Measurements from ENCODE around the gene JADE3.
"Not testable (repeated sequence)": the region's sequence is repeated elsewhere in the genome, so short reads cannot be mapped to it uniquely, and the experiment has no call there.

The JADE3 gene

DNA sequence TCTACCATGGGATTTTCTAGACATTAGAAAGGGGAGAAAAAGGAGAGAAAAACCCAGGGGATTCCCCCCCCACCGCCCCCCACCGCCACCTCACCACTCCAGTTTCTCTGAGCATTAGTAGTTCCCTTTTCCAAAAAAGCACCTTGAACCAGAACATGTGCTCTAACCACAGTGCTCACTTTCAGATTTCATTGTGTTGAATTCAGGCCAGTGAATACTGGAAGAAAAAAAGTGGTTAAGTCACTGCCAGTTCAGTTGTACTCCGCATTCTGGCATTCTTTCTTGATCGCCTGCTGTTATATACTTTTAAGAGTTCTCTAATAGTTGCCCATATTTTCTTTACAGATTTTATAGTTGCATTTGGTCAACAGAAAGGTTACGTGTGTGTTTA is 40.9 kb downstream of the JADE3 start:
- H3K4me1 ChIP-seq (ENCODE audit: control insufficient read depth, insufficient read depth, low read length): no peaks in the 10 kb centered on the region
- no peaks in the 10 kb centered on the region for H3K27me3 ChIP-seq (ENCODE audit: control insufficient read depth, insufficient read depth, low read length)
- H3K36me3 ChIP-seq (ENCODE audit: control insufficient read depth, insufficient read depth, low read length): no peaks in the 10 kb centered on the region
- no peak overlapping the region for H3K4me3 ChIP-seq (ENCODE audit: low read length)
- H3K9ac ChIP-seq (ENCODE audit: low read length): no peak overlapping the region
- no peaks in the 10 kb centered on the region for H3K9me3 ChIP-seq (ENCODE audit: control insufficient read depth, low read length)

DNA sequence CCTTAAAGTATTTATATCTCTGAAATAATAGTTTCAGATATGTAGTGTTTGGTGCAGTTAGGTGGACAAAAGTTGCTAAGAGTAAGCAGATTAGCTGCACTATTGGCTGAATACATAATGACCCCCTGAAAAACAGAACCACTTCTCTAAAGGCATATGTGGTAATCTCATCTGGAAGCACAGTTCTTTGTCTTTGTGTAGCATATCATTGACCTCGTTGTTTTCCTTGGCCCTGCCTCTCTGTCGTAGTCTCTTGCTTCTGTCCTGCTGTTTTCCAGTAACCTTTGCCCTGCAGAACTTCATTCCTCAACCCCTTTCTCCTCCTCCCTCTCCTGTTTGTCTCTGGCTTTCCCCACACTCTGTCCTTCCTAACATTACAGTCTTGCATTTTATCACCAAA is 41.4 kb downstream of the JADE3 start:
- H3K36me3 ChIP-seq (ENCODE audit: control insufficient read depth, insufficient read depth, low read length): no peaks in the 10 kb centered on the region
- H3K4me3 ChIP-seq (ENCODE audit: low read length): no peak overlapping the region
- no peaks in the 10 kb centered on the region for H3K9me3 ChIP-seq (ENCODE audit: control insufficient read depth, low read length)
- H3K4me1 ChIP-seq (ENCODE audit: control insufficient read depth, insufficient read depth, low read length): no peaks in the 10 kb centered on the region
- H3K9ac ChIP-seq (ENCODE audit: low read length): no peak overlapping the region
- no peaks in the 10 kb centered on the region for H3K27me3 ChIP-seq (ENCODE audit: control insufficient read depth, insufficient read depth, low read length)

DNA sequence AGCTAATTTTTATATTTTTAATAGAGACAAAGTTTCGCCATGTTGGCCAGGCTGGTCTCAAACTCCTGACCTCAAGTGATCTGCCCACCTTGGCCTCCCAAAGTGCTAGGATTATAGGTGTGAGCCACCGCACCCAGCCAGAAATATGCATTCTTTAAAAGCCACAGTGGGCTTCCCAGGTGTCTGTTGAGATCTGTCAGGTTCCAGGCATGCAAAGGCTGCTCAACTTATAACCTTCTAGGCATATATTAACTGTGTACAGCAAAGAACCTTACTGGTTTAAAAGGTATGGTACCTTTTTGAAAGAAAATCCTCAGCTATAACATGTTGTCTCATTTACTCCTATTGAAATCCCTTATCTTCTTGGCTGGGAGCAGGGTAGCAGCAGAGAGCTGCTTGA is 42.5 kb downstream of the JADE3 start:
- Histone ChIP-seq H3K4me3 (ENCODE audit: low read length) (no peak overlapping the region), H3K4me1 (ENCODE audit: control insufficient read depth, insufficient read depth, low read length) (no peaks in the 10 kb centered on the region), H3K27me3 (ENCODE audit: control insufficient read depth, insufficient read depth, low read length) (no peaks in the 10 kb centered on the region), H3K9ac (ENCODE audit: low read length) (no peak overlapping the region), H3K9me3 (ENCODE audit: control insufficient read depth, low read length) (no peaks in the 10 kb centered on the region), H3K36me3 (ENCODE audit: control insufficient read depth, insufficient read depth, low read length) (no peaks in the 10 kb centered on the region)

DNA sequence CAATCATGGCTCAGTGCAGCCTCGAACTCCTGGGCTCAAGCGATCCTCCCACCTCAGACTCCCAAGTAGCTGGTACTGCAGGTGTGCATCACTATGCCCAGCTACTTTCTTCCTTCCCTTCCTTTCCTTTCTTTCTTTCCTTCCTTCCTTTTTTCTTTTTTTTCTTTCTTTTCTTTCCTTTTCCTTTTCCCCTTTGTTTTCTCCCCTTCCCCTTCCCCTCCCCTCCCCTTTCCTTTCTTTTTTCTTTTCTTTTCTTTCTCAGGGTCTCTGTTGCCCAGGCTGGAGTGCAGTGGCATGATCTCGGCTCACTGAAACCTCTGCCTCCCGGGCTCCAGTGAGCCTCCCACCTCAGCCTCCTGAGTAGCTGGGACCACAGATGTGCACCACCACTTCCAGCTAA is 44.4 kb downstream of the JADE3 start:
- H3K4me3 ChIP-seq (ENCODE audit: low read length); H3K36me3 ChIP-seq (ENCODE audit: control insufficient read depth, insufficient read depth, low read length); H3K4me1 ChIP-seq (ENCODE audit: control insufficient read depth, insufficient read depth, low read length); H3K27me3 ChIP-seq (ENCODE audit: control insufficient read depth, insufficient read depth, low read length); H3K9ac ChIP-seq (ENCODE audit: low read length); H3K9me3 ChIP-seq (ENCODE audit: control insufficient read depth, low read length): not testable (repeated sequence)

DNA sequence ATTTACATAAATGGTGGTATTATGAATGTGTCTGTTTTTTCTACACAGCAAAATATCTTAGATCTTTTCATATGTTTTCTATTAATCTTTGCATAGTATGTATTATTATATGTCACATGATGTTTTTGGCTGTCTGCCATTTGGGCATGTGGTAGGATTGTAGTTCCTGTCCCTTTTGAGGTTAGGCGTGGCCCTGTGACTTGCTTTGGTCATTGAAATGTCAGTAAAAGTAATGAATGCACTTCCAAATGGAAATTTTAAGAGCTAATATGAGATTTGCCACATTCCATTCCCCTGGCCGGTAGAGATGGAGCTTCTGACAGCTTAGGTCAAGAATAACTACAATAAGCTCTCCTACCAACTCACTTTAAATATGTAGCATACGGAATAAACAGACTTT is 45.1 kb downstream of the JADE3 start:
- Histone ChIP-seq H3K9ac (ENCODE audit: low read length) (no peak overlapping the region), H3K9me3 (ENCODE audit: control insufficient read depth, low read length) (no peaks in the 10 kb centered on the region), H3K27me3 (ENCODE audit: control insufficient read depth, insufficient read depth, low read length) (no peaks in the 10 kb centered on the region), H3K4me1 (ENCODE audit: control insufficient read depth, insufficient read depth, low read length) (no peaks in the 10 kb centered on the region), H3K36me3 (ENCODE audit: control insufficient read depth, insufficient read depth, low read length) (no peaks in the 10 kb centered on the region), H3K4me3 (ENCODE audit: low read length) (no peak overlapping the region)

DNA sequence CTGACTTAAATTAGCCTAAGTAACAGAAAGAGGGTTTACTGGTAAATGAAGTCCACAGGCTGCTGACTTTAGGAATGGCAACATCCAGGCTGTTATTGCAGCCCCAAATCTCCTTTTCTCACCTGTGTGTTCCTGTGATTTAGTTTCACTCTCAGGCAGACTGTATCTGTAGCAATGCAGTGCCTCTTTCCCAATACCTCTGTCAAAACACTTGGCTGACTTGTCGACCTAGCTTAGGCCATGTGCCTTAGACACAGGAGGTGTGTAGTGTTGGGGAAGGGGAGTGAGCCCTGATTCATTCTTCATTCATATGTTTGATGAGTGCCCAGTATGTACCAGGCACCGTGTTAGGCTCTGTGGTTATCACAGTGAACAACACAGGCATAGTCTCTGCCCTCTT is 46.9 kb downstream of the JADE3 start:
- no peaks in the 10 kb centered on the region for H3K9me3 ChIP-seq (ENCODE audit: control insufficient read depth, low read length)
- H3K27me3 ChIP-seq (ENCODE audit: control insufficient read depth, insufficient read depth, low read length): no peaks in the 10 kb centered on the region
- H3K4me1 ChIP-seq (ENCODE audit: control insufficient read depth, insufficient read depth, low read length): peaks cover 6% of the 10 kb centered on the region
- H3K36me3 ChIP-seq (ENCODE audit: control insufficient read depth, insufficient read depth, low read length): no peaks in the 10 kb centered on the region
- no peak overlapping the region for H3K4me3 ChIP-seq (ENCODE audit: low read length)
- H3K9ac ChIP-seq (ENCODE audit: low read length): no peak overlapping the region

DNA sequence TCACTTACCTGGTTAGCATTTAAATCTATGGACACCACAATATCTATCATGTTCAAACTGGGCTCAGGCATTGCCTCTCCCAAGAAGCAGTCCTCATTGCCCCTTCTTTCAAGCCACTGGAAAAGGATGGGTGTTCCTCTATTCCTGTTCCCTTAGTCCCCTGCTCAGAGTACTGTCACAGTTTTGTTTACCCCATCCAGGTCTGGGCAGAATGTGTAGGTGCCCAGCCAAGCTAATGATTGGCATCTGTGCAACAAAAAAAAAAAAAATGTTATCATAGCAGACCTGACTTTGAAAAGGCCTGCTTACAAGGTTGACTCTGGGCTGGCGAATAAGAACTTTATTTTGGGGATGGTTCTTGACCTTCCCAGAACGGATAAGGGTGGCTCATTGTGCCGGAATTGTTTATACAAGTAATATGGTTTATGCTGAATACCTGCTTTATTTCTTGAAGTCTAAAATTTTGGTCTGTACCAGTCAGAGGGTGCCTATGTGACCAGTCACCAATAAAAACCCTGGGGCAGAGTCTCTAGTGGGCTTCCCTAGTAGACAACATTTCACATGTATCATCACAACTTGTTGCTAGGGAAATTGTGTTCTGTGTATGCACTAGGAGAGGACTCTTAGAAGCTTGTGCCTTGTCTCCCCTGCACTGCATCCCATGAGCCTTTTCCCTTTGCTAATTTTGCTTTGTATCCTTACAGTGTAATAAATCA is 47.9 kb downstream of the JADE3 start:
- no peaks in the 10 kb centered on the region for H3K9me3 ChIP-seq (ENCODE audit: control insufficient read depth, low read length)
- no peaks in the 10 kb centered on the region for H3K36me3 ChIP-seq (ENCODE audit: control insufficient read depth, insufficient read depth, low read length)
- no peak overlapping the region for H3K9ac ChIP-seq (ENCODE audit: low read length)
- no peaks in the 10 kb centered on the region for H3K27me3 ChIP-seq (ENCODE audit: control insufficient read depth, insufficient read depth, low read length)
- no peak overlapping the region for H3K4me3 ChIP-seq (ENCODE audit: low read length)
- peaks cover 6% of the 10 kb centered on the region for H3K4me1 ChIP-seq (ENCODE audit: control insufficient read depth, insufficient read depth, low read length)

DNA sequence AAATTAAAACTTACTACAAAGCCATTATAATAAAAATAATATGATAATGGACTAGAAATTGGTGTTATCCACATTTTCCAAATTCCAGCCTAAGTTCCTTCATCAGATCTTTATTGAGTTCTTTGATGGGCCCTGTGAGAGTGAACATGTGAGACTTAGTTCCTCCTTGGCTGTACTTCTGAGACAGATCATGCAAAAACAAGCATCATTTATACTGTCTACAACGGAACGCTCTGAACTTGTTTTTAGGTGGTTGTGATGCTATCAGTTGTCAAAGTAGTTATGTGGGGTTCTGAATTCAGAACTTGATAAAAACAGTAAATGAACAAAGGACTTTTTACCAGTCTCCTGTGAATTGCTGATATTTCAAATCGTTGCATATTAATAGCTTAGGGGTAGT is 48.9 kb downstream of the JADE3 start:
- no peaks in the 10 kb centered on the region for H3K36me3 ChIP-seq (ENCODE audit: control insufficient read depth, insufficient read depth, low read length)
- no peak overlapping the region for H3K4me3 ChIP-seq (ENCODE audit: low read length)
- no peaks in the 10 kb centered on the region for H3K9me3 ChIP-seq (ENCODE audit: control insufficient read depth, low read length)
- peaks cover 6% of the 10 kb centered on the region for H3K4me1 ChIP-seq (ENCODE audit: control insufficient read depth, insufficient read depth, low read length)
- H3K27me3 ChIP-seq (ENCODE audit: control insufficient read depth, insufficient read depth, low read length): no peaks in the 10 kb centered on the region
- H3K9ac ChIP-seq (ENCODE audit: low read length): no peak overlapping the region

DNA sequence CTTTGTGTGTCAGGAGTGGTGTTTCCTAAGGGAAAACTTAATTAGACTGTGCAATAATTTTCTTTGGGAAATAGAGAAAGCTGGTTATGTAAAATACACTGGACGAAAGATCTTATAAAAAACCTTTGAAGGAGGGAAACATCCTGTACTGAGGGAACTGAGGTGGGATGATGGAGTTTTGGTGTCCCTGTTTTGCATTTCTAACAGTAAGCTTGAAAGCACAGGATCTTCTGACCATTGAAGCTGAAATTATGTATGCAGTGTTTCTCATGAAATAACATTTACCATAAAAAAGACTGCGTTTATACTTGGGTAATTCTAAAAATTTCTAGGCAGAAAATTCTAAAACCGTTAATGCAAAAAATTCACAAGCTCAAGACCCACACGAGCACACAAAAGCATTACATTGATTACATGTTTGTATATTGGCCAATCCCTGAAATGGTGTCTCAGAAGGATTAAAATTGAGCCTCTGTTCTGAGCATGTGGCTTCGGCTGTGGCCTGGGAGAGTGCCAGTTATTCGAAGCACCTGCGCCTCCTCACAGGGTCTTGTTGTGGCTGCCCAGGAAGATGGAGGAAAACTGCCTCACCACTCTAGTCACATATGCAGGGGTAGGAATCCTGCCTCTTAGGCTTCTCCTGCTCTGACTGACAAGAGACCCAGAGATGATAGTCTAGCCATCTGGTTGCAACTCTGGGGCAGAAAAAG is 49.5 kb downstream of the JADE3 start:
- Histone ChIP-seq H3K27me3 (ENCODE audit: control insufficient read depth, insufficient read depth, low read length) (no peaks in the 10 kb centered on the region), H3K9ac (ENCODE audit: low read length) (no peak overlapping the region), H3K36me3 (ENCODE audit: control insufficient read depth, insufficient read depth, low read length) (no peaks in the 10 kb centered on the region), H3K9me3 (ENCODE audit: control insufficient read depth, low read length) (no peaks in the 10 kb centered on the region), H3K4me1 (ENCODE audit: control insufficient read depth, insufficient read depth, low read length) (peaks cover 6% of the 10 kb centered on the region), H3K4me3 (ENCODE audit: low read length) (no peak overlapping the region)

DNA sequence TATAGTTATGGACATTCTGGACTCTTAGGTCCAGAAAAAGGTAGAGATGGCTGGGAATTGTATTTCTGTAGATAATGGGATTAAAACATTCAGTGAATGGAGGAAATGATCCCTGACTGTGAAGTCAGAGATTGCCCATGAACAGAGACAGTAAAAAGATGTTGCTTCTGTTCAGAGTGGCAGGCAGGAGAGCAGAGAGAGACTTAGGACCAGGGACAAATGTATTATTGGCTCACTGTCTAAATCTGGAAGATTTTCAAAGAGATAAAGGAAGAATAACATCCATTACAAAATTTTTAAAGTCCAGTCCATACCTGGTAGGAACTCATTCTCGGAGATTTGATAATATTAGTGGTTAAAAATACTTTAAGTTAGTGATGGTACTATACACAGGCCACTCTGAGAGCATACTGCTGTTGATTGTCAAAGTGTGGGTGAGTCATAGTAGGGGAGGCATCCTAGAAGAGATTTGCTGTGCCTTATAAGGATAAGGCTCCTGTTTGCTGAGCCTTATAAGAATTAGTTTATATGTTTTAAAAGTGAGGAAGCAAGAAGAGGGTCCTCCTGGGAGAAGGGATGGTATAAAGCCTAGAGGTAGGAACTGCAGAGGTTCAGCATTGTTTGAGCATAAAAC is 53.0 kb downstream of the JADE3 start:
- Histone ChIP-seq H3K4me3 (ENCODE audit: low read length) (no peak overlapping the region), H3K4me1 (ENCODE audit: control insufficient read depth, insufficient read depth, low read length) (peaks cover 6% of the 10 kb centered on the region), H3K9ac (ENCODE audit: low read length) (no peak overlapping the region), H3K9me3 (ENCODE audit: control insufficient read depth, low read length) (no peaks in the 10 kb centered on the region), H3K36me3 (ENCODE audit: control insufficient read depth, insufficient read depth, low read length) (no peaks in the 10 kb centered on the region), H3K27me3 (ENCODE audit: control insufficient read depth, insufficient read depth, low read length) (no peaks in the 10 kb centered on the region)

DNA sequence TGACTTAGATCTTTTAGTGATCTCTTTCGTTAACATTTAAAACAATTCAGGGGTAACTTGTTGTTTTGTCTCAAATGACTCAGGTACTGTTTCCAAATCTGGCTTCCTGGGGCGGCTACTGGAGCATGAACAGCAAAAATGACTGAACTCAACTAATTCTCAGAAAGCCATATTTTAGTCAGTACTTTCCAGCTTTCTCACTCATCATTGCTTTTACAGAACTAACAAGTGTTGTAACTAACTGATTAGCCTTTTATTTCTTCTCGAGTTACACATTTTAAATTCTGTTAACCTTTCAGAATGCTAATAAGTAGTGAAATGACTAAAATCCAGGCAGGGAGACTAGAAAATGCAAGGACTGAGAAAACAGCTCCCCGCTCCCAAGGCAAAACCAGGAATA is 55.3 kb downstream of the JADE3 start:
- Histone ChIP-seq H3K4me3 (ENCODE audit: low read length) (no peak overlapping the region), H3K27me3 (ENCODE audit: control insufficient read depth, insufficient read depth, low read length) (no peaks in the 10 kb centered on the region), H3K36me3 (ENCODE audit: control insufficient read depth, insufficient read depth, low read length) (no peaks in the 10 kb centered on the region), H3K9ac (ENCODE audit: low read length) (no peak overlapping the region), H3K9me3 (ENCODE audit: control insufficient read depth, low read length) (no peaks in the 10 kb centered on the region), H3K4me1 (ENCODE audit: control insufficient read depth, insufficient read depth, low read length) (peaks cover 6% of the 10 kb centered on the region)

DNA sequence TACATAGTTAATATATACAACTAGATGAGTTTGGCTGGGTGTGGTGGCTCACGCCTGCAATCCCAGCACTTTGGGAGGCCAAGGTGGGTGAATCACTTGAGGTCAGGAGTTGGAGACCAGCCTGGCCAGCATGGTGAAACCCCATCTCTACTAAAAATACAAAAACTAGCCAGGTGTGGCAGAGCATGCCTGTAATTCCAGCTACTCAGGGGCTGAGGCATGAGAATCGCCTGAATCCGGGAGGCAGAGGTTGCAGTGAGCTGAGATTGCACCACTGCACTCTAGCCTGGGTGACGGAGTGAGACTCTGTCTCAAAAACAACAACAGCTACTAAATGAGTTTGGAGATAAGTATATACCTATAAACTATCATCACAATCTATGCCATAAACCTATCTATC is 64.8 kb downstream of the JADE3 start:
- not testable (repeated sequence) for H3K4me1 ChIP-seq (ENCODE audit: control insufficient read depth, insufficient read depth, low read length); H3K9ac ChIP-seq (ENCODE audit: low read length); H3K36me3 ChIP-seq (ENCODE audit: control insufficient read depth, insufficient read depth, low read length); H3K9me3 ChIP-seq (ENCODE audit: control insufficient read depth, low read length); H3K27me3 ChIP-seq (ENCODE audit: control insufficient read depth, insufficient read depth, low read length); H3K4me3 ChIP-seq (ENCODE audit: low read length)

Data from mucosa of stomach (tissue), 1 donor.